Lung microvascular endothelial cell (primary cell): ENCODE measurements around the gene ADCY6. TPM values are rescaled to one million over a fixed set of nuclear protein-coding genes. Genes with fewer than 3 reads are reported as not detected.
A peak's percentile ranks its signal among the peaks of the same experiment; 100 is the strongest.

Experiments used
- DNase-seq, 2 donors: peaks; one replicate each; pipeline versions ENCODE4 v3.0.0 to v3.0.0-alpha.2; 2010; ENCODE audit warnings: low read depth in 2 of 2
- total RNA-seq: library from RNA; depleted of rRNA; stranded (reverse); fragments of >200 nt; gene quantifications from 2 replicates; pipeline ENCODE4 v1.2.1, GENCODE V29; 2014

ADCY6 gene
- total RNA-seq, 1 donor from 2014 or later: 36.3 TPM

DNA sequence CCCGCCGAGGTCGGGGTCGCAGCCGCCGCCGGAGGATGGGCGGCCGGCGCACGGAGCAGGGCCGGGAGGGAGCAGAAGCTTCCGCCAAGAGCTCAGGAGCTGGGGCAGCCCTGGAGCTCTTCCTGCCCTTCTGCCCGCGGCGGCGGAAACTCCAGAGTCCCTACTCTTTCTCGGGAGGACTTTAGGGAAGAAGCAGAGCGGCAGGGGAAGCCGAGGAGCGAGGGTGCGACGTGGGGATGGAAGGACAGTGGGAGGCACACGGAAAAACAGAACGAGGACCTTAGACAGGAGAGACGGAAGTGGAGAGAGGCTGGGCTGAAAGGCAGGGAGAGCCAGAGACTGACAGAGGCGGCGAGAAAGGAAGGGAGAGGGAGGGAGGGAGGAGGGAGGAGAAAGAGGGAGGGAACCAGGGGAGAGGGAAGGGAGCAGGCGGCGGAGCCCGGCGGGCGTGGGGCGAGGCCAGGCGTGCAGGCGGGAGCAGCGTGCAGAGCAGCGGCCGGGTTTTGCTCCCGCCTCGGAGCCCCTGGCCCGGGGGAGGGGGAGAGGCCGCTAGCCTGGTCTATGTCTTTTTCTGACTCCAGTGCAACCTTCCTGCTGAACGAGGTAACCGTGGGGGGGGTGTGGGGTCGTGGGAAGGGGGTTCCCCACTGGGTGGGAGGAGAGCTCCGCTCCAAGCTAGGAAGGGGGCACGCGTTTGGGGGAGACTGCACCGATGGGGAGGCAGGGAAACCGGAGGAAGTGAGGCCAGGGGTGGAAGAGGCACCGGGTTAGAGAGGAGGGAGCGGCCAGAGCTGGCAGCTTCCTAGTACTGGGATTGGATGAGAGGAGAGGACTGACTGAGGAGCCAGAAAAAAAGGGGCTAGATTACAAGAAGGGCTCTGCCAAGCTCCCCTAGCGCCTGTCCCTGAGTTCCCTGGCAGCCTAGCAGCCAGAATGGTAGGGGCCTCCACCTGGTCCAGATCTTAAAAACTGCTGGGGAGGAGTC lies 26.5 kb upstream of the ADCY6 start:
- DNase-seq: peak; percentile 41 to 76

DNA sequence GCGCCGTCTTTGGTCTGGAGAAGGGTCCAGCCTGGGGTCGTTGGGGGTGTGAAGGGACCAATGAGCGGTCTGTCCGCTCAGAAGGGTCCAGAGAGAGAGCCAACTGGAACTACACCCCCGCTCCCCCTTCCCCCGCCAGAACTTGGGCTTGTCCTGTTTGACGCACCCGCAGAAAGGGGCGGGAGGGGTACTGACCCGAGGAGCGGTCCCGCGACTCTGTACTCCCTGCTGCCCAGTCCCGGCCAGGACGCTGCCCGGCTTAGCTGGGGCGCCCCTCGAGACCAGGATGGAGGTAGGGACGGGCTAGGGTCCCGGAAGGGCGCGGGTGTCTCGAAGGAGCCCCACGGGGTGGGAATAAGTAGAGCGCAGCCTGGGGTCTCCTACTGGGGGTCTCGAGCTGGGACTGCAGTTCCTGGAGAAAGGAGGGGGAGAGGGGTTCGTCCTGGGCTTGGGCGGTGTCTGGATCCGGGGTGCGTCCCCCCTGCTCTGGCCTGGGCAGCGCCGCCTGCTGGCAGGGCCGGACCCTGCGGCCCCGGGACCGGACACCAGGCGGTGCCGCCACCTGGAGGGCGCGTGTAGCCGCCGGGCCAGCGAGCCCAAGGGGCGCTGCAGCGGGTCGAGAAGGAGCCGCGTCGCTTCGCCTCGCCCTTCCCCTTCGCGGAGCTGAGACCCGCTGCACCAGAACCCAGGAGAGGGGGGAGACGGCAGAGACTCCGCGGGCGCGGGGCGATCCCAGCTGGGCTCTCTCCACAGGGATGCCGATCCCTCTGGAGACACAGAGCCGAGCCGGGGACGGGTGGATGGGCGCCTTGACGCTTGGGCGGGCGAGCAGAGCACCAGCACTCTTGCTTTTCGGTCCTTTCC lies 25.6 kb upstream of the ADCY6 start:
- peak; percentile 74 to 86 for DNase-seq

DNA sequence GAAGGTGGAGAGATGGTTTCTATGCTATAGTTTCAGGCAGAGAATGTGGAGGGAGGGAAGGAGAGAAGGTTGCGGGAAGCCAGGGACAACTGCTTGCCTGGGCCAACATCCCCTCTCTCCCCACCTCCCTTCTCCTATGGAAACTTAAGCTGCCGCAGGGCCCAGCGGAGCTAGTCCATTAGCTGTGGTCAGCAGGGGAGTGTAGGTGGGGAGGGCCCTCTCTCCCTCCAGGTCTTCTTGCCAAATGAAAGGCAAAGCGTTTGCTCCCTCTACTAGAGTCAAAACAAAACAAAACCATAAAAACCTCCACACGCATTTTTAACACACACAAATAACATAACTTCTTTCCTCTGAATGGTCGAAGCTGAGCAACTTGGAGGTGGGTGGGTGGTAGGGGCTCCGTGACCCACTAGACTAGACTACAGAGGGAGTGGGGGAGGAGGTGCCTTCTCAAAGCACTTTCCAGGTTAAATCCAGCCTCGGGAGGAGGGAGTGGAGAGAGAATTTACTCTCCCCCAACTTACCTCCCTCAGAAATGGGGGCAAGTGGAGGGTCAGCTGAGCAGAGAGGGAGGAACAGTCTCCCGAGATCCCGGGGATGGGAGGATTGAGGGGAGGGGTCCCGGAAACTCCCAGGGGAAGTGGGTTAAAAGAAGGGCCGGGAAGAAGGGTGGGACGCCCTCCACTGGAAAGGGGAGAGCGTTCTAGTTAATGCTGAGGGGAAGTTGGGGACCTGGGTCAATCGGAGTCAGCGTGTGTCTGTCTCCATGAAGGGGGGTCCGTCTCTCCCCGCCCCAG lies 24.8 kb upstream of the ADCY6 start:
- DNase-seq: no peak

DNA sequence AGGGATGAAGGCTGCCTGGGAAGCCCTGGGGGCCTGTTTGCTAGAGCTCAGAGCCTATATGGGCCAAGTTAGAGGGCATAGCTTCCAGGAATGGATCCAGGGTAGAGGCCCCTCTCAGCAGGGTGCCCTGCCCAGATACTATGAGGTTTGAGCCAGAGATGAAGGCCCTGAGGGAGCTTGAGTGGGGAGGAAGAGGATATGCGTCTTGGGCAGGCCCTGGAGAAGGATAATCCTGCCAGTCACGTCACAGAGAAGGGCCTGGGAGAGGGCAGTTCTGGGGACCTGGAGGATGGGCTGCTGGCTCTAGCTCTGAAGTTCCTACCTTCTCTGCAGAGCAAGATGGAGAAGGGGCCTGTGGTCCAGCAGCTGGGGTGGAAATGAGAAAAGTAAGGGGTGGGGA lies 23.5 kb upstream of the ADCY6 start:
- DNase-seq: no peak

DNA sequence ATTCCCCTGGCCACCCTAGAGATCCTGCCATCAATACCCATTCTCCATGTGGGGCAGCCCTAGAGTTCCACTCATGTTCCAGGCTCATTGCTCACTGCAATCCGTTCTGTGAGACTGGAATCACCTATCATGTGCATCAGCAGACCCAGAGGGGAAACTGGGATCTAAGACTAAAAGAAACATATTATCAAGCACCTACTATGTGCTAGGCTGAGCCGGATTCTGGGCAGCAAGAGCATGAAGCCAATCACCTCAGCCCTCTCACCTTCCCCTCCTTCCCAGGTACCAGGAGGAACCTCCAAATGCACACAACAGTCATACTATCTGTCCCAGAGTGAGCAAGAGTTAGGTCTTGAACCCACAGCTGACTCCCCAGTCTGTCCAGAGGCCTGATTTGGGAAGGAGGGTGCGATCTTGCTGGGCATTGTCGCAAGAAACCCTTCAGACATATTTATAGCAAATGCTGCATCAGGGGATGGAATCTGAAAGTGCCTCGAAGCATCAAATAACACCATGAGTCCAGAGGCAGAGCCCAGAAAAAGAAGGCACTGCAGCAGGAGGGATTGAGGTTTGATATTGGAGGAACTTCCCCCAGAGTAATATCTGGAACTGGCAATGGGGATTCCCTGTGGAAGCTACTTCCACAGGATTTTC lies 22.7 kb upstream of the ADCY6 start:
- DNase-seq: no peak

DNA sequence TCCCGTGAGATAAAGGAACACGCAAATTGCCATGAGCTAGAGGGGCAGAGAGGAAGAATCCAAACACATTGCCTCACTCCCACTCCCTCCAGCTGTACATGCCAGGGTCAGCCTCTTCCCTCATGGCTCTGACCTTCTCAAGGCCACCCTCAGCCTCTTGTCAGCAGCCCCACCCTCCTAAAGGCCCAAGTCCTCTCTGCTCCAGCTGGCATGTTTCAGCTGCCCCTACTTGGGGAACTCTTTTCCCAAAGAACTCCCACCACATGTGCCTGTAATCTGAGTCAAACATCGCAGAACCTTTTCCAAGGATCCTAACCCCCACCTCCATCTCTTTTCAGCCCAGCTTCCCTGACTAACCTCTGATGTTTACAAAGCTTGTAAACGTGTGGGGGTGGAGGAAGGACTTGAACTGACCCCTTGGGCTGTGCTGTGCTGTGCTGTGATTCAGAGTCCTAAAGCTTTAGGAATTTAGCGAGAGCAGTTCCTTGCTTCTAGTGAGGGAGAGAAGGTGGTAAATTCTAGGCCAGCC lies 22.1 kb upstream of the ADCY6 start:
- peak in 1 of 2 donors; percentile 64 for DNase-seq

DNA sequence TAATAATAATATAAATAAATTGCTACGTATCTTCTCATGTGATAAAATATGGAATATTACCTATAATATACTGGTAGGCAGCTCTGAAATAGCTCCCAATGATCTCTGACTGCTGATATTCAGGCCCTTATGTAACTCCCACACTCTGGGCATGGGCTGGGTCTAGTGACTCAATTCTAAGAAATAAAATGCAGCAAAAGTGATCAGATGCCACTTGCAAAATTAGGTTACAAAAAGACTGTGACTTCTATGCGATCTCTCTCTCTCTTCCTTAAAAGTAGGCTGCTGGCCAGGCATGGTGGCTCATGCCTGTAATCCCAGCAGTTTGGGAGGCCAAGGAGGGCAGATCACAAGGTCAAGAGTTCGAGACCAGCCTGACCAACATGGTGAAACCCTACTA lies 19.1 kb upstream of the ADCY6 start:
- no peak for DNase-seq

DNA sequence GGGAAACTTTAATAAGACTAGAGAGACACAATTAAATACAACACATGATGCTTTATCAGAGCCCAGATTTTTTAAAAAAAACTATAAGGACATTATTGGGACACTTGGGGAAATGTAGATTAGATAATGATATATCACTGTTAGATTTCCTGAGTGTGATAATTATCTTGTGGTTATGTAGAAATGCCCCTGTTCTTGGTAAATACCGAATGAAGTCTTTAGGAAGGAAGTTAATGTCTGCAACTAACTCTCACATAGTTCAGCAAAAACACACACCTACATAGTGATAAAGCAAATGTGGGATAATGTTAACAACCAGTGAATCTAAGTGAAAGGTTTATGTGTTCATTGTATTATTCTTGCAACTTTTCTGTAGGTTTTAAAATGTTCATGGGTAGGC lies 14.8 kb upstream of the ADCY6 start:
- DNase-seq: no peak

DNA sequence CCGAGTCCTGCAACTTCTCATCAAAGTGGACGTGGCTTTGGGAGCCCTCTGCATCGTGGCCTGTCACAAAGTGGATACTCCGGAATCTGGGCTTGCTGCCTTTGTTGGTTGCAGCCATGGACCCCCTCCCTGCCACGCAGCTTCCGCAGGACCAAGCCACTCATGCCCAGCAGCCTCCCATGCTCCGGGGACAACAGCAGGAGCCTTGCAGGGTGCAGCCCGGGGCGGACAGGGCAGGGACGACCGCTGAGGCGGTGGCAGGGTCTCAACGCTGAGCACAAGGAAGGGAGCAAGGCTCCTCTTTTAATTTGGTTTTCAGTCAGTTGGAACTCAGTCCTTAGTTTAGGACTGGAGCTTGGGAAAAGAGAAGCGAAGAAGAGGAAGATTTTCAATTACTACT lies 12.1 kb upstream of the ADCY6 start:
- DNase-seq: no peak

DNA sequence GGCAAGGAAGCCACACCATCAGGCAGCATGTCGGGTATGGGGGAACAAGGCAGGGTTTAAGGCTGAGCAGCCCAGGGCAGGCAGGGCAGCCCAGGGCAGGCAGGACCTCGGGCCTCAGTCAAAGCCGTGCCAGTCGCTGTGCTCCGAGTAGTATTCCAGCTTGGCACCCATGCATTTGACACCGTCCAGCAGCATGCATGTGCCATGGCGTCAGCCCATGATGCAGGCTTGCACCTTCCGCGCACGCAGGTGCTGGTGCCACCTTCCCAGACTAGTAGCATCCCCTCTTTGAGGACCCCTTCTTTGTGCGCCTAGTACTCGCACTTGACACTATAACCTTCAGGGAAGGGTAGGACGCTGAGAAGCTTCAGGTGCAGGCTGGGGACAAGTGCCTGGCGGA lies 11.6 kb upstream of the ADCY6 start:
- DNase-seq: no peak

DNA sequence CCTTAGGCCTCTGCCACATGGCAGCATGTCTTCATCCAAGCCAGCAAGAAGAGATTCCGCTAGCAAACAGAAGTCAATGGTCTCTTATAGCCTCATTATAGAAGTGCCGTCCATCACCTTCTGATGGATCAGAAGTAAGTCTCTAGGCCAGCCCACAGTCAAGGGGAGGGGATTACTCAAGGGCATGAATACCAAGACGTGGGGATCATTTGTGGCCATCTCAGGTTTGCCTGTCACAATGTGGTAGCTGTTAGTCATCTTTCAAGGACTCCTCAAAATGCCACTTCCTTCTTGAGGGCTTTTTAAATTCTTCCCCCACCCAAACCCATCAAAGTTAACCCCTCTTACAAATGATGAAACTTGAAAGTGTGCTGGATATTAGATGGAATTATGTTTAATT lies 8.1 kb upstream of the ADCY6 start:
- no peak for DNase-seq

DNA sequence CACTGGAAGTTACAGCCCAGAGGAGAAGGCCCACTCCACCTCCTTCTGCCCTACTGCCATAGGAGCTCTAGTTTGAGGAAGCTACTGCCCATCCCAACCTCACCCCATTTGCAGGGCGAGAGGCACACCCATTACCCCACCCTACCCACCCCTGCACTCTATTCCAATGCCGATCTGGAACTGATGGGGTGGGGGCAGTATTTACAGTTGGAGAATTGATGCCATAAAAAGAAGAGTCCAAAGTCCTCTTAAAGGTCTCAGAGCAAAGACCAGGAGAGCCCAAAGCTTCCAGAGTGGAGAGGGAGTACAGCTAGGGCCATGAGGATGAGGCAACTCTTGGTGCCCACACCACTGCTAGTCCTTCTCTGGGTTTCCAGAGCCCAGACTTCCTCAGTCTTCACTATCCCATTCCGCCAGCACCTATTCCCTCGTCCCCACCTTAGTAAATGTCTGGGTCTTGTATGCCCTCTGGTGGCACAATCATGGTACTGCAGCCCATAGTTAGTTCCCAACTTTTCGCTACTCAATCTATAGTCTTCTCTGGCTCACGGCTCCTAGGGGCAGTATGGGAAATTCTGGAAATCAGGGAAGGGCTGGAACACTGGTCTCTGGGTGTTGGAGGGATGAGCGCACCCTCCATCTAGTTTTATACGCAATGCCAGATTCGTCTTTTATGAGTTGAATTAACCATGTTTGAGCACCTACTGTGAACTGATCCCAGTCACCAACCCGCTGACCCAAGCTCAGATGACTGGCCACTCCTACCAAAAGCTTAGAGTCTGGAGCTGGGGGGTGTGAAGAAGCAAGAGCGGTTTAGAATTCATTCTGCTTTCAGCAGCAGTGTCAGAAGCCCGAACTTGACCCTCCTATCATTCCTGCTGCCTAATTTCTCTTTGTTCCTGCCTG lies 6.9 kb upstream of the ADCY6 start:
- DNase-seq: peak; percentile 81

DNA sequence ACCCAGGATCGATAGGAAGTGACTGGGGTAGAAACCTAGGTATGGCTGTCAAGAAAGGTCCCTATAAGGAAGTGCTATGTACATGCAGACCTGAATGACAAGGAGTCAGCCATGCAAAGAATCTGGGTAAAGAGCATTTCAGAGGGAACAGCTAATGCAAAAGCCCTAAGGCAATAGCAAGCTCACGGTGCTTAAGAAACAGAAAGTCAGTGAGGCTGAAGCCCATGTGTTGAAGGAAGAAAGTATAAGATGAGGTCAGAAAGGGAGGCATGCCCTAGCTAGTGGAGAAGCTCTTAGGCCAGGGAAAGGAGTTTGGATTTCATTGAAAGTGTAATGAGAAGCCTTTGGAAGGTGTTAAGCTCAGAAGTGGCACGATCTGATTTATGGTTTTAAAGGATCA lies 6.0 kb upstream of the ADCY6 start:
- no peak for DNase-seq

DNA sequence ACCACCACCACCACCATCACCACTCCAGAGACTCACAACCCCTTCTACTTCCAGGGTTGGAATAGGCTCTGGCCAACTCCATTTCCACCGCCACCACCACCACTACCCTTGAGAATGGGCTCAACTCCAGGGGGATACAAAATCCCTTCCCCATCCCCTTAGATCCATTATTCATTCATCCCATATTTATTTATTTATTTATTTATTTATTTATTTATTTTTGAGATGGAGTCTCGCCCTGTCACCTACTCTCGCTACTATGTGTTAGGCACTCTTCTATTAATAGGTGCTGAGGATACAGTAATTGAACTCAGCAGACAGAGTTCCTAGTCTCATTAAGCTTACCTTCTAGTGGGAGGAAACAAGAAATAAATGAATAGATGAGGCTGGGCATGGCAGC lies 4.8 kb upstream of the ADCY6 start:
- no peak for DNase-seq

DNA sequence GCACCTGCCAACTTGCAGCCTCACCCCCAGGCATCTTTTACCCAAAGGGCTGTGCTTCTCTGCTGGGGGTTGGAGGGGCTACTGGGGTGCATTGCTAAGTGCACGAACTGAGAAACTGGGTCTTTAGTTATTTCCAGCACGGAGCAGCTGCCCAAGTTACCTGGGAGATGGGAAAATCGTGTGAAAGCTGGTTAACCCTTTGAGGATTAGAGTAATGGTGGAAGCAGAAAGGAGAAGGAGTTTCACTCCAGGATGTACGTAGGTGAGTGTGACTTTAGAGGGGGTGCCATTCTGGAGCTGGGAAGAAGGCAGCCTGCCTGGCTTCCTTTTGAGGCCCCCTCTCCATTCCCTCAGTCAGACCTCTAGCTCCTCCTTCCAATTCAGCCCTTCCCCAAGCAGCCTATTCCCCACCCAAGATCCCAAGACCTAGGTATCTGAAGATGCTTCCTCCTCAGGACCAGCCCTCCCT lies 1.0 kb upstream of the ADCY6 start:
- no peak for DNase-seq

DNA sequence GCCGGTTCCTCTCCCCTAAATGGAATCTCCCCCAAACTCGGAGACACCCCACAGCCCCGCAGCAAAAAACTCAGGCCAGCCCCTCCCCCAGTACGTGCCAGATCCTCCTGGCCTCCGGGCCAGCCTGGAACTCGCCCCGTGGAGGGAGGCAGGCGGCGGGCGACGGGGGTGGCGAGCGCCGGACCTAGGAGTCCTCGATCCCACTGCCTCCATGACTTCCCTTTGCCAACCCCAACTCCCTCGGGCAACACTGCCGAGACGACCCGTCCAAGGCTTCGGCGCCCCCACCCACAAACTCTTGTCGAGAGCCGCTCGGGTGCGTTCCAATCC lies 400 bp downstream of the ADCY6 start:
- DNase-seq: peak; percentile 18 to 24

DNA sequence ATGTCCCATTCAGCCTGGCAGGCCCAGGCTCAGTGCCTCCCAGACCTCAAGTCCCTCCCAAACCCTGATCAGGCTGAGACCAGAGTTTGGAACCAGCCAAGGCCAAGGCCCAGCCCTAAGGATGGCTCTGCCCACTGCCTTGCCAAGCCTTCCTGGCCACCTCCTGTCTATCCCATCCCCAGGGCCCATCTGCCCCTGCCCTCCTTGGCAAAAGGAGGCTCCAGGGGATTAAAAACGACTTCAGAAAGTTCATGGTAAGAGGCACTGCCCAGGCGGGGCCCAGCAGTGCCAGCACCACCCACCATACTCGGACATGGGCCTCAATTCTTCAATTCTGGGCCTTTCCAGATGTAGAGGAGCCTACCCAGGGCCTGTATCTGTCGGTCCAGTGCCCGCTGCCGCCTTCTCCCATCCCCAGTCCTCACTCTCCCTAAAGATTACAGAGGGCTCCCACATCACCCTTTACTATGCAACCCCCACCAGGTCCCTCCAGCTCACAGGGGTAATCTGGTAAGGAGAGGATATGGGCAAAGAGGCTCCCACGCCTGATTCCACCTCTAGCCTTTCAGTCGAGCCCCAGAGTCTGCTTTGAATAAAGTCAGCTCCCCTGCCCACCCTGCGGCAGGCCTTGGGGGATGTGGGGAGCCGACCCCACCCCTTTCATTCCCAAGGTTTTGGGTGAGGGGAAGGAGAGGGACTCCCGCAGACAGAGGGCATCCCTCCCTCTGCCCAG lies 932 bp downstream of the ADCY6 start:
- no peak for DNase-seq

DNA sequence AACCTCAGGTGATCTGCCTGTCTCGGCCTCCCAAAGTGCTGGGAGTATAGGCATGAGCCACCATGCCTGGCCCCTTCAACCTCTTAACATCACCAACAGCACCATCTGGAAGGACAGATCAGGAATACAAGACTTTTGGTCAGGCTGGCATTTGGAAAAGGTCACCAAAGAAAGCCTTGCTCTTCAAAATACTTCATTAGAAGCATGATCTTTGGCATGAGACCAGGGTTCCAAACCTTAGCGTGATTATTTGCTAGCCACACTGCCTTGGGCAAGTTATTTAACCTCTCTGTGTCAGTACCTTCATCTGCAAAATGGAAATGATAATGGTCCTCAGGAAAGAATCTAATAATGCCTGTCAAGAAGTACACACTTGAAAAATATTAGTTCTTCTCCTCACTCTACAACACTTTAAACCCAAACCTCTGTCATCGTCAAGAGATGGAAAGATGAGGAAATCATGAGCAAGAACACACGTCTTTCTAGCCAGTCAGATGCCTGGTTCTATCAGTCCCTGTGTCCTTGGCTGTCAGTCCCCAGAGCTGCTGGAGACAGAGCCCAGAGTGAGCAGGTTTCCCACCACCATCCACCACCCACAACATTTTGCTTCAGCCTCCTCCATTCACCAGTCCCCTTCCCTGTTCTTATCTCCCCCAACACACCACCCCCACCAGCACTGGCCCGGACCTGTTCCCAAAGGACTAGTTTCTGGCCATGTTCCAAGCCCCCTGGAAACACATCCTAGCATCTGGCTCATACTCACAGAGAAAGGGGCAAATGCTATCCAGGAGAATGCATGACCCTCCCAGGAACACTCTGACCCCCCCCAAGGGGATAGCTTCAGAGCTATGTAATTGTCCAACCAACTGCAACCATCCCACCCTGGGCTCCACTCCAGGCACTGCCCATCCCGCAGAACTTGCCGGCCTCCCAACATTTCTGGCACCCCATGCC lies 2.0 kb downstream of the ADCY6 start:
- no peak for DNase-seq
